HG02973 (cell line): Measurements from ENCODE around the gene SMG5.

ENCODE experiments used
- ATAC-seq: cut with Tn5 transposase; IDR thresholded peaks from one replicate; pipeline ENCODE4 v1.9.1; 2021; ENCODE audit warnings: moderate library complexity; ENCODE audit not compliant: unreplicated experiment

SMG5 gene

GRCh38 chr1:156214024-156214748 lies 68.4 kb downstream of the SMG5 start:
- ATAC-seq, result no peak

DNA sequence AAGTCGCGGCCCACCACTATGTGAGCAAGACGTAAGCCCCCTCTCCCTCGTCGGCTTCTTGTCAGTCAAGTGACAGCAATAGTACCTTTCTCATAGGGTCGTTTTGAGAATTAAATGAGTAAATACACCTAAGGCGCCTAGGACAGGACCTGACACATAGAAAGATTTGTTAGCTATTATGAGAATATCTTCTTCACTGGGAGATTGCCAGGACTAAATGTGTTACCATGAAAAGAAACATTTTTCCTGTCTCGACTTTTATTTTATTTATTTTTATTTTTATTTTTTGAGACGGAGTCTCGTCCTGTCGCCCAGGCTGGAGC lies 69.0 kb downstream of the SMG5 start:
- no peak for ATAC-seq

DNA sequence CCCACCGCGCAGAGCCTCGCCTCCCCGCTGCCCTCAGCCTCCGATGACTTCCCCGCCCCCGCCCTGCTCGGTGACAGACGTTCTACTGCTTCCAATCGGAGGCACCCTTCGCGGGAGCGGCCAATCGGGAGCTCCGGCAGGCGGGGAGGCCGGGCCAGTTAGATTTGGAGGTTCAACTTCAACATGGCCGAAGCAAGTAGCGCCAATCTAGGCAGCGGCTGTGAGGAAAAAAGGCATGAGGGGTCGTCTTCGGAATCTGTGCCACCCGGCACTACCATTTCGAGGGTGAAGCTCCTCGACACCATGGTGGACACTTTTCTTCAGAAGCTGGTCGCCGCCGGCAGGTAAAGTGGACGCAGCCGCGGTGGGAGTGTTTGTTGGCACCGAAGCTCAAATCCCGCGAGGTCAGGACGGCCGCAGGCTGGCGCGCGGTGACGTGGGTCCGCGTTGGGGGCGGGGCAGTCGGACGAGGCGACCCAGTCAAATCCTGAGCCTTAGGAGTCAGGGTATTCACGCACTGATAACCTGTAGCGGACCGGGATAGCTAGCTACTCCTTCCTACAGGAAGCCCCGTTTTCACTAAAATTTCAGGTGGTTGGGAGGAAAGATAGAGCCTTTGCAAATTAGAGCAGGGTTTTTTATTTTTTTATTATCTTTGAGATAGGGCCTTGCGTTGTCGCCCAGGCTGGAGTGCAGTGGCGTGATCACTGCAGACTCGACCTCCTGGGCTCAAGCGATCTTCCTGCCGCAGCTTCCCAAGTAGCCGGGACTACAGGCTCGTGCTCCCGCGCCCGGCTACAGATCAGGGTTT lies 69.6 kb downstream of the SMG5 start, which contains the start of gene PMF1:
Gene PMF1, plus strand, starts transcription at position 175 of the 811 bp plus-strand sequence. Its CDS starts 9 bp downstream, at position 184.
- ATAC-seq, result peak; percentile 77

DNA sequence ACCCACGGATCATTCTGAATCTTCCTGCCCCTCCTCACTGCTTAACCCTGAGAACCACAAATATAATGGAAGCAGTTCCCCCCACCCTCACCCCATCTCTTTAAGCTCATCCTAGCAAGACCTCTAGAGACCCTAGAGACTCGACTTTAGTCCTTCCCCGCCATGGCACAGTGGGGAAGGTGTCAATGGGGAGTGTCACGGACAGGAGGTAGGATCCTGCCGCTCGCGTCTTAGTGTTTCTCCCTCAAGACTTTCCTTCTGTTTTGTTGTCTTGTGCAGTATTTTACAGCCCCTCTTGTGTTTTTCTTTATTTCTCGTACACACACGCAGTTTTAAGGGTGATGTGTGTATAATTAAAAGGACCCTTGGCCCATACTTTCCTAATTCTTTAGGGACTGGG lies 70.5 kb downstream of the SMG5 start:
- ATAC-seq, result no peak

GRCh38 chr1:156211243-156211642 lies 71.4 kb downstream of the SMG5 start:
- ATAC-seq, result no peak

DNA sequence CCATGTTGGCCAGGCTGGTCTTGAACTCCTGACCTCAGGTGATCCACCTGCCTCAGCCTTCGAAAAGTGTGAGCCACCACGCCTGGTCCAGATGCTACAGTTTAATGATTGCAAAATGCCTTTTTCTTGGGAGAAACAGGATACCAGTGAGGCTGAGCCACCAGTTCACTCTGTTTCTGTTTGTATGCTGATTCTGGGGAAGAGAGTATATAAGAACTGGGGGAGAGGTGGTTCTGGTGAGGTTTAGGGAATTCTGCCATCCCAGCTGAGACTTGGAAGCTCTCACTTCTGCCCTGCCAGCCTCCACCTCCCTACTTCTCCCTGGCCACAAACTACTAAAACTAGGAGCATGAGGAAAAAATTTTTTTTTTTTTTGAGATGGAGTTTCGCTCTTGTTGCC lies 77.9 kb downstream of the SMG5 start:
- no peak for ATAC-seq

DNA sequence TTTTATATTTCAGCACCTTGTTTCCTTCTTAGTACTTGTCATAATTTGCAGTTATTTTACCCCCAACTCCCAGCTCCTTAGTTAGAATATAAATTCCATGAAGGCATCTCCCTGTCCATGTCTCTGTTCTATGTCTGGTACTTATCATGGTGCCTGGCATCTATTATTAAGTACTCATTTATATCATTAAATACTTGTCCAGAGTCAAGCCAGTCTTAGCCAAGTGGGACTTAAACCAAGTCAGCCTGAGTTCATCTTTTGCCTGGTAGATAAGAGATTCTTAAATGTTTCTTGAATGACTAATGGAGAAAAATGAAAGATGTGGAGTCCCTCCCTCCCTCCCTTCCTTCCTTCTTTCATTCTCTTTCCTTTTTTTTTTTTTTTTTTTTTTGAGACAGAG lies 79.3 kb downstream of the SMG5 start:
- ATAC-seq, result no peak

DNA sequence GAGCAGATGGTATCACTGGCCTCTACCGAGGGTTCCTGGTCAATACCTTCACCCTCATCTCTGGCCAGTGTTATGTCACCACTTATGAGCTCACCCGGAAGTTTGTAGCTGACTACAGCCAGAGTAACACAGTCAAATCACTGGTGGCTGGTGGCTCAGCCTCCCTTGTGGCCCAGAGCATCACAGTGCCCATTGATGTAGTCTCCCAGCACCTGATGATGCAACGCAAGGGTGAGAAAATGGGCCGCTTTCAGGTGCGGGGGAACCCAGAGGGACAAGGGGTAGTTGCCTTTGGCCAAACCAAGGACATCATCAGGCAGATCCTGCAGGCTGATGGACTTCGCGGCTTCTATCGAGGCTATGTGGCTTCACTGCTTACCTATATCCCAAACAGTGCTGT lies 82.6 kb downstream of the SMG5 start:
- ATAC-seq, result no peak
